Measurements from ENCODE around the gene PTER.

GRCh38 chr10:16477757-16478156 lies 40.9 kb downstream of the PTER start:
- no peak for TF ChIP-seq CTCF (conservative IDR thresholded peaks at IDR 0.05; ENCODE audit: low read length)
- no peak for TF ChIP-seq EZH2phosphoT487 (IDR thresholded peaks at IDR 0.05; ENCODE audit: borderline replicate concordance, low read depth, low read length)

Measured in OCI-LY7 (cell line).